Measurements from ENCODE around the gene PARVB.

The PARVB gene

DNA sequence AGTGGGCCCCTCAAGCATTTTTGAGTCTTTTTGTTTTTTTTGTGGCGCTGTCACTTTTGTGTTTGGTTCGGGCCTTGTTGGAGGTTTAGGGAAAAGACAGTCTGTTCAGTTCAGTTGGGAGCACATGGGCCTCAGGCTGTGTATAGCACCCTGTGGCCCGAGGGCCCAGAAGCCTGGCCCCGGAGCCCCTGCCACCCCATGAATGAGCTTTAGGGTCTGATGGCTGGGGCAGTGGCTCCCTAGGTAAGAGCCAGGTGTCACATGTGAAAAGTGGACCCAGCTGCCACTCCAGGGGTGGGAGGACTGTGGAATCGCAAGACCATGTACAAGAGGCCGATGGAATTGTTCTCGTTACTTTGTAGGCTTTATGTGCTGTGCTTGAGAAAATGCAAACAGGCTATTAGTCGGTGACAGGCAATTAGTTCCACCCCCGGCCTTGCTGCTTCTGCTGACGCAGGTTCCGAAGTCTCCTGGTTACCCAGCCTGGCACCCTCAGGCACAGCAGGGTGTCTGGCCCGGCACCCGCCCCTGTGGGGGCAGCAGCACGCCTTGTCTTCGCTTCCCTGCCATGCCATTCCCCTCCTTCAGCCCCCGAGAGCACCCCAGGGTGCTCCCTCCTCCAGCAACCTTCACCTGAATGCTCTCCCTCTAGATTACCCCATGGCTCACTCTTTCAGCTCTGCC lies 118.5 kb downstream of the PARVB start:
- DNase-seq, result no peak

- no peak for DNase-seq
Observed at GRCh38 chr22:44143105-44143474, 119.0 kb downstream of the PARVB start.

- no peak for DNase-seq
Observed at GRCh38 chr22:44143579-44143978, 119.5 kb downstream of the PARVB start.

DNA sequence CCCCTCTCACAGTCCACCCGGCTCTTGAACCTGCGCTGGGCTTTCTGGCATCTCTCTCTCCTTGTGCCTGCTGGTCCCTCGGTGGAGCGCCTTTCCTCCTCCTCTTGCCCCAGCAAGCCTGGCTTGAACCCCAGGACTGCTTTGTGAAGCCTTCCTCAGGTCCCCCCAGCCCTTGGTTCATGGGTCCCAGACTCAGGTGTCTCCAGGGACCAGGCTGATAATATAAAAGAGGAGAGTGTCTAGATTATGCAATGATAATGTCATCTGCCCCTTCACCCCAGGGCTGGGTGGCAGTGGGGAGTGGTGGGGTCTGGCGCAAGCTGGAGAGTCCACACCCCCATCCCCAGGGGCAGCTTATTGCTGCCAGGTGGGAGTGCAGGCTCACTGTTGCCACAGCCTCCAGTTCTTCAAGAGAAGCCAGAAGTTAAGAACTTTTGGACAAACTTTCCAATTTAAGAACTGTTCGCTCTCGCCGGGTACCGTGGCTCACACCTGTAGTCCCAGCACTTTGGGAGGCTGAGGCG lies 120.0 kb downstream of the PARVB start:
- no peak for DNase-seq

DNA sequence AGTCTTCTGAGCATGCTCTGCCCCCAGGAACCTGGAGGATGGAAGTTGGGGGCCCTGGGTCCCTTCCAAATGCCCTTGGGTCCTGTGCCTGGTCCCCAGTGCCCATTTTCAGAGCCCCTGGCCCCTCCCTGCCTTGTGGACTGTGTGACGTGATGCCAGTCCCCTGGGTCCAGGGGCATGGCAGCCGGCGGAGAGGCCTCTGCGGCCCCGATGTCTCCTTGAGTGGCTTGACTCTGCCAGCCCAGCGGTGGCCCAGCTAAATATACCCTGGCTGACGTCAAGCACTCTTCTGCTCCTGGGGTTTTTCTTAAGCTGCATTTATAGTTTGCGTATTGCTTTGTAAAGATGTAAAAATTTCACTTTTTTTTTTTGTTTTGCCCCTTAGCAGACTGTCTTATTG lies 121.4 kb downstream of the PARVB start:
- DNase-seq, result no peak

DNA sequence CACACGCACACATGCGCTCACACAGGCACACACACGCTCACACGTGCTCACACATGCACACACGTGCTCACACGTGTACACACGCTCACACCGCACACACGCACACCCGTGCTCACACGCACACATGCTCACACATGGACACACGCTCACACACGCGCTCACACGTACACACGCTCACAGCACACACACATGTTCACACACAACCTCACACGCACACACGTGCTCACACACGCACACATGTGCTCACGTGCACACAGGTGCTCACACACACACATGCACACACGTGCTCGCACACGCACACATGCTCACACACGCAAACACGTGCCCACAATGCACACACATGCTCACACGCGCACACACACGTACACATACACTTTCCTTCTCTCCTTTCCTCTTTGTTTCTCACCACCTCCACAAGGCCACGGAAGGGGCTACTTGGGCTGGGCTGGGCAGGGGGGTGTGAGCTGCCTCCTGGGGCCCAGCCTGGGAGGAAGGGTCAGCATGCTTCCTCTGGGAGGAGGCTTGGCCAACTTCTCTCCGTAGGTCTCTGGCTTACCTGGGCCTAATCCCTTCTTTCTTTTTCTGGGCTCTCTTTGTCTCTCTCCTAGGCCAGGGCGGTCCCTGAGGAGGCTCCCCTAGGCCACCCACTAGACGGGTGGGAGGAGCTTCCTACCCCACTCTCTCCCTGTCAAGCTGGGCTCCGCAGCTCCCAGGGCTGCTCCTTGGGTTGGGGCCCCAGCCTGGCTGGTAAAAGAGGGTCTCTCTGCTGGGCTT lies 122.2 kb downstream of the PARVB start:
- no peak for DNase-seq

DNA sequence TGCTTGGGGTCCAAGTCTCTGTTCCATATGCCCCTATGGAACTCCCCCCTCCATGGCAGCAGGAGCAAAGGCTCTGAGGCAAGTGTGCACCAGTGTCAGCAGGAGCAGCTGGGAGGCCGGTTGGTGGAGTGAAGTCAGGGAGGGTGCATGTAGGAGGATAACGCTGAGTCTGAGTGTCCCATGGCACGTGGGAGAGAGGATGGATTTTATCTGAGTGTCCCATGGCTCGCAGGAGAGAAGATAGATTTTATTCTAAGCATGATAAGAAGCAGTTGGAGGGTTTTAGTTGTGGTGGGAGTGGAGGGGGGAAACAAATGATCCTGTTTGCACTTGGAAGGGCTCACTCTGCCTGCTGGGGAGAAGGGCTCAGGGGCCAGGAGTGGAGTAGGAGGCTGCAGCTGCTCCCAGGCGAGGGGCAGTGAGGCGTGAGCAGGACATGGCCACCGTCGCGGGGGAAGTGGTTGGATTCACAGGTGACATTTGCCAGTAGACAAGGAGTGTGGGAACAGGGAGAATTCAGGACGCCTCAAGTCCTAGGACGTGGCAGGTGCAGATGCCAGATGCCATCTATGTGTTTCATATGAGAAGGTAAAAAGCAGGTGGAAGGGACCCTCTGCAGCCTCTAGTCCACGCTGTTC lies 123.0 kb downstream of the PARVB start:
- DNase-seq, result no peak

DNA sequence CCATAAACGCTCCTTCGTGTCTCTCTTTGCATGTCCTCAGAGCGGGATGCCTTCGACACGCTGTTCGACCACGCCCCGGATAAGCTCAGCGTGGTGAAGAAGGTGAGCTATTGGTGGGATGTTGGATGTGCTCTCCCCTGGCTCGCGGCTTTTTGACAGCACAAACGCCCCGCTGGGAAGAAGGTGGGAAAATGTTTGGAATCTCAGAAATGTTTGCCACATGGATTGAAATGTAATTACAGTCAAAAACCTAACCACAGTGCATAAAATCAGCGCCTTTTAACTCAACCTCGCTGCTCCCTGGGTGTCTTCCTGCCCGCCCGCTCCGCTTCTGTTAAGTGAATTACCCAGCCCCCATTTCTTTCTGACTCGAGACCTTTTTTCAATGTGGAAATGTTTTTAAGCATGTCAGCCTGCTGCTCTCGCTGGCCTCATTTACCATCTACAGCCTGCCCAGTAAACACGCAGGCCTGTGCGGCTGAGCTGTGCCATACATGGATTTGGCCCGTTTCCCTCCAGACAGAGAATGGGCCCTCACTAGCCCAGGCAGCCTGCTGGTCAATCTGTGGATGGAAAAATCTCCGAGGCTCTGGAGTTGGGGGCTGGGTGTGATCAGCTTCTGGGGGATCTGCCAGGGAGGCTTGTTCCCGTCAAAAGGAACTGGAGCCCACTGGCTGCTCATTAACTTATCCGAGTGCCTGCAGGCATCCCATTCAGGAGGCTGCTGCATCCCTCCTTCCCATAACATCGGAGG lies 123.9 kb downstream of the PARVB start:
- no peak for DNase-seq

- DNase-seq, result no peak
Observed at GRCh38 chr22:44151676-44152075, 127.6 kb downstream of the PARVB start.

GRCh38 chr22:44153710-44154109 lies 129.6 kb downstream of the PARVB start:
- DNase-seq, result no peak

- DNase-seq, result no peak
Observed at GRCh38 chr22:44154436-44154942, 130.4 kb downstream of the PARVB start.

- DNase-seq, result no peak
Observed at GRCh38 chr22:44155115-44155514, 131.0 kb downstream of the PARVB start.

DNA sequence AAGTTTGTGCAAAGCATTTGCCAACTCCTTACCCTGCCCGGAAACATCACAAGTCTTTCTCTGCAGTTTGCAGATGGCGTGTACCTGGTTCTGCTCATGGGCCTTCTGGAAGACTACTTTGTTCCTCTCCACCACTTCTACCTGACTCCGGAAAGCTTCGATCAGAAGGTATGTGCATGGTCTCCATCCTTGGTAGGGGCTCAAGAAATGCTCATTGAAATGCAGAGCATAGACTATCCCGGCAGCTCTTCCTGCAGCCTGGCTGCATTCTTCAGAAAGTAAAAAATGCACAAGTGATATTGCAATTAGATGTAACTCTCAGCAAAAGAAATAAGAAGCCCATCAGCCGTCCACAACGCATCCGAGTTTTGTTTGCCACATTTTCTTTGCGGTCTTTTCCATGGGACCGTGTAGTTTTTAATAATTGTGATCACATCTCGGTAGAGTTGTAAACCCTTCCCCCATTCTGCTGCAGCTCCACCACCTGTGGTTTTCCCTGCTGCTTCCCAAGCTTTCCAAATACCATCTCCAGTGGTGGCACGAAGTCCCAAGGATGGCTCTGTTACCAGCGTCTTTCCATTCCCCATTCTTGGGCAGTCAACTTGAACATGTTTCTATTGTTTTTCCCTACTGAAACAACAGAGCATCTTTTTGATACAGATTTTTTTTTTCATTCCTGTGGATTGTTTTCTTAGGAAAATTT lies 134.0 kb downstream of the PARVB start:
- no peak for DNase-seq

DNA sequence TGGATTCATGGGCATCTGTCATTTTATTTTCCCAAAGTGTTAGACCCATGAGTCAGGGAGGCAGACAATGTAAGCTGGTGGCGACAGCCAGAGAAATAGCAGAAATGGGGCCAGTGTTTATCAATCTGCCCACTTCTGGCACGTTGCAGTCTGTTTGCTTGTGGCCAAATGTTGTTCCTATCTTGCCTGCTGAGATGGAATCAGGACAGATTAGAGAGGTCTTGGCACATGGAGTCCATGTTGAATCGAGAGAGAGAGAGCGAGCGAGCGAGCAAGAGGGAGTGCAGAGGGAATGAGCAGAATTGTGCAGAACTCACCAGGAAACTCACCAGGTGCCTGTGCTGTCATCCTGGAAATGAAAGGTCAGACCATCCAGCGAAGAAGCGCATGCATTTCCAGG lies 134.7 kb downstream of the PARVB start:
- no peak for DNase-seq

GRCh38 chr22:44159221-44159620 lies 135.1 kb downstream of the PARVB start:
- no peak for DNase-seq

DNA sequence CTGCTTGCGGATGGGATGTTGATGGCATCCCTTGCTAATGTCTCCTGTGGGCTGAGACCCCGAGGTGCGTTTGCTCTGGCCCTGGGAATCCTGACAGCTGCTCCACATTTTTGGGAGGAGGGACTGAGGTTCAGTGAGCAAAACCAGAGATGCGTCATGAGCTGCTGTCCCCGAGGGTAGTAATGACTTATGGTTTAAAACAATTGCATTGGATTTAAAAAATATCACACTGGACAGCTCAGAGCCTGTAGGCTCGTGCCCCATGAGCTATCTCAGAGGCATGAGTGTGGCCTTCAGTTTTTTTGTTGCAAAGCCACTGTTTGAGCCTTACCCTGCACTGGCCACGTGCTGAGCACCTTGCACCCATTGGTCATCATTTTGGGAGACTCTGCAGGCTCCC lies 135.7 kb downstream of the PARVB start:
- no peak for DNase-seq

- DNase-seq, result no peak
Observed at GRCh38 chr22:44160421-44160820, 136.3 kb downstream of the PARVB start.

DNA sequence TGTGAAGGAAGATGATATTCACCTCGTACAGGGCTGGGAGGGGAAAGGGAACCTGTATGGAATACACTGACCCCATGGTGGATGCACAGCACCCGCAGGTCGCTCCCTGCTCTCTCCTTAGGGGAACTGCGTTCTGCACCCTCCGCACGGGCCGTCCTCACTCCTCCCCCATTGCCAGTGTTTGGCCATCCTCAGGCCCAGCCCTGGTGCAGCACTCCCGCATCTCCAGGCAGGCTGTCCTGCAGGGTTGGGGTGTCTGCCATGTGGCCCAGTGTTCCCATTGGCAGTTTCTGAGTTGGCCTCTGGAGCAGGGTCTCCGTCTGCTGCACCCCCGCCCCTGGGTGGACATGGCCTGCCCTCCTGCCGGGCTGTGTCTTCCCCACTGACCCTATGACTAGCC lies 137.6 kb downstream of the PARVB start:
- no peak for DNase-seq

- DNase-seq, result no peak
Observed at GRCh38 chr22:44162960-44163359, 138.9 kb downstream of the PARVB start.

DNA sequence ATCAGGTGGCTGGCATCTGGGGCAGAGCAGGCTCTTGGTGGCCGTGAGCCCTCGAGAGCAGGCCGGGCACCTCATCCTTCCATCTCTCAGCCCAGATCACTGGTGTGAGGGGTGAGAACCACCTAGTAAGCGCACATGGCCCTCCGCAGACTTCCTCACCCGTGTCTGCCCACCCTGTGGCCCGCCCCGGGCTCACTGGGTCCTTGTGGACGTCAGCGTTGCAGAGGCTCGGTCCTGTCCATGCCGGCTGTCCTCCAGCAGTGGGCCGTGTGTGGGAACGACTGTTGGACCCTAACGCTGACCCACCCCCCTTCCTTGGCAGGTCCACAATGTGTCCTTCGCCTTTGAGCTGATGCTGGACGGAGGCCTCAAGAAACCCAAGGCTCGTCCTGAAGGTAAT lies 139.4 kb downstream of the PARVB start:
- no peak for DNase-seq

- DNase-seq, result no peak
Observed at GRCh38 chr22:44164031-44164430, 139.9 kb downstream of the PARVB start.

GRCh38 chr22:44165286-44165874 lies 141.3 kb downstream of the PARVB start:
- DNase-seq, result no peak

Data from NCI-H1092 (cell line).